AG08396 (cell line): Measurements from ENCODE around the gene RGL4.
A peak's percentile ranks its signal among the peaks of the same experiment; 100 is the strongest.
"Not testable (repeated sequence)": the region's sequence is repeated elsewhere in the genome, so short reads cannot be mapped to it uniquely, and the experiment has no call there.

Experiments used
- DNase-seq: peaks from one replicate; pipeline ENCODE4 v3.0.0; 2012; ENCODE audit warnings: low spot score, mixed read lengths

Gene RGL4

GRCh38 chr22:23698094-23698493 is 7.3 kb downstream of the RGL4 start:
- DNase-seq, result no peak

DNA sequence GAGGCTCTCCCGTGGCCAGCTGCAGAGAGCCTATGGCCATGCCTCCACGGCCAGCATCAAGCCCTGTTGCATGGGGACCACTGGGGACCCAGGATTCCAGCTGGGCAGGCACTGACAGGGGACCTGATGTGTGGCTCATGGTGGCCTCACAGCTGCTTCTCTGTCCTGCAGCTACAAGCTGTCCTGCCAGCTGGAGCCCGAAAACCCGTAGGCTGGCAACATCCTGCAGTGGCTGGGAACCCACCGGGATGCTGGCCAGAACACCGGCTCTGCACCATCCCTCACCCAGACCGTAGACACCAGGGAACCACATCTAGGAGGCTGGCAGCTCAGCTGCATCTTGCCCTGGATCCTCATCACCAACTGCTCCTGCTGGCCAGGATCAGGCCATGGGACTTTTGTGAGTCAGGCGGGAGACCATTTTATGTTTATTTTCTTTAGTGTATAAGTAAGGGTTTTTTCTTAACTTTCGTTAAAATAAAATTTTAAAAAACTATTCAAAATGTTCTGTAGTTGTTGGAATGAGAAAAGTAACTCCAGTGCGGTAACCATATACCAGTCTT is 7.9 kb downstream of the RGL4 start:
- no peak for DNase-seq

GRCh38 chr22:23700706-23701105 is 9.9 kb downstream of the RGL4 start:
- no peak for DNase-seq

DNA sequence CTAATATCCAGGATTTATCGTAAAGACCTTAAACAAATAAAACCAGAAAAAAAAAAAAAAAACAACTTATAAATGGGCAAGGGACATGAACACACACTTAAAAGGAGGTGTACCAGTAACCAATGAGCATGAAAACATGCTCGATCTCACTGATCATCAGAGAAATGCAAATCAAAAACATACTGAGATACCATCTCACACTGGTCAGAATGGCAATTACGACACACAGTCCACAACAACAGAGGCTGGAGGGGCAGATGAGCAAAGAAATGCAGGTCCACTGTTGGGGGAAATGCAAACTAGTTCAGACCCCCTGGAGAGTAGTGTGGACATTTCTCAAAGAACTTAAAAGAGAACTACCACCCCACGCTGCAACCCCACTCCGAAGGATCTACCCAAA is 13.2 kb downstream of the RGL4 start:
- DNase-seq, result no peak

DNA sequence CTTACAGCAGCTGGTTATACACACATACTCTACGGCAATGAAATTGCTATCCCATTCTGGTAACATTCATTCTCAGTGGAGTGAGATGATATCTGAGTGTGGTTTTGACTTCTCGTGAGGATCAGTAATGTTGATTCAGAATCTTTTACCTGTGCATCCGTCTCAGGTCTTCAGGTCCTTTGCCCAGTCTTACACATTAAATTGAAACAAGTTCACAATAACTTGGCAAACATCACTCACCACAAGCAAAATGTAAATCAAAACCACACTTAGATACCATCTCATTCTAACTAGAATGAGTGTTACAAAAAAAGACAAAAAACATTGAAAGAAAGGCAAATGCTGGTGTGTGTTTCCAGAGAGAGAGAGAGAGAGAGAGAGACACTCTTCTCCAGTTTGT is 14.0 kb downstream of the RGL4 start:
- no peak for DNase-seq

GRCh38 chr22:23705358-23705757 is 14.5 kb downstream of the RGL4 start:
- DNase-seq, result no peak

DNA sequence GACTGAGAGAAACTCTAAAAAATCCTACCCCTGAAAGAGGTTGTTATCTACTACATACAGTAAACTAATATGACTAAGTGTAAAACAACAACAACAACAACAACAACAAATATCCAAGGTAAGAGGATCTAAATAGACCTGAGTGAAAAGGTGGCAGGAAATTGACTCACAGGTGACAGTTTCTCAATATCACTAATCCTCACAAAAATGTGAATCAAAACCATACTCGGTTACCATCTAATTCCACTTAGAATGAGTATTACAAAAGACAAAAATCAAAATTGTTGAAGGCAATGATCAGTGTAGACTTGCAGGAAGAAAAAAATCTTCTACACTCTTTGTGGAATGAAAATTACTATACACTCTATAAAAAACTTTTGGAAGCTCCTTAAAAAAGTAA is 17.5 kb downstream of the RGL4 start:
- no peak for DNase-seq

- peak; percentile 54 for DNase-seq
These were observed 18.3 kb downstream of the RGL4 start for GRCh38 chr22:23709107-23709506.

DNA sequence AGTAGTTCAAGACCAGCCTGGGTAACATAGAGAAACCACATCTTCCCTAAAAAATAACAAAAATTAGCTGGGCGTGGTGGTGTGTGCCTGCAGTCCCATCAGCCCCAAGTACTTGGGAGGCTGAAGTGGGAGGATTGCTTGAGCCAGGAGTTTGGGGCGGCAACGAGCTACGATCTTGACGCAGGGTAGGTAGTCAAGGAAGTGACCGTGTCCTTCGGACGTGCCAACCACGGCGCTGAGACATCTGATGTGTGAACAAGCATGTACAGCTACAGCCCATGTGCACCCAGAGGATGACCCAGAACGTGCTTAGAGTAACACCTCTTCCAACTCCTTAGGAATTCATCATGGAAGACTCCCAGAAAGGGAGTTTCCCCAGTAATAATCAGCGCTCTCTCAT is 21.4 kb downstream of the RGL4 start:
- no peak for DNase-seq

DNA sequence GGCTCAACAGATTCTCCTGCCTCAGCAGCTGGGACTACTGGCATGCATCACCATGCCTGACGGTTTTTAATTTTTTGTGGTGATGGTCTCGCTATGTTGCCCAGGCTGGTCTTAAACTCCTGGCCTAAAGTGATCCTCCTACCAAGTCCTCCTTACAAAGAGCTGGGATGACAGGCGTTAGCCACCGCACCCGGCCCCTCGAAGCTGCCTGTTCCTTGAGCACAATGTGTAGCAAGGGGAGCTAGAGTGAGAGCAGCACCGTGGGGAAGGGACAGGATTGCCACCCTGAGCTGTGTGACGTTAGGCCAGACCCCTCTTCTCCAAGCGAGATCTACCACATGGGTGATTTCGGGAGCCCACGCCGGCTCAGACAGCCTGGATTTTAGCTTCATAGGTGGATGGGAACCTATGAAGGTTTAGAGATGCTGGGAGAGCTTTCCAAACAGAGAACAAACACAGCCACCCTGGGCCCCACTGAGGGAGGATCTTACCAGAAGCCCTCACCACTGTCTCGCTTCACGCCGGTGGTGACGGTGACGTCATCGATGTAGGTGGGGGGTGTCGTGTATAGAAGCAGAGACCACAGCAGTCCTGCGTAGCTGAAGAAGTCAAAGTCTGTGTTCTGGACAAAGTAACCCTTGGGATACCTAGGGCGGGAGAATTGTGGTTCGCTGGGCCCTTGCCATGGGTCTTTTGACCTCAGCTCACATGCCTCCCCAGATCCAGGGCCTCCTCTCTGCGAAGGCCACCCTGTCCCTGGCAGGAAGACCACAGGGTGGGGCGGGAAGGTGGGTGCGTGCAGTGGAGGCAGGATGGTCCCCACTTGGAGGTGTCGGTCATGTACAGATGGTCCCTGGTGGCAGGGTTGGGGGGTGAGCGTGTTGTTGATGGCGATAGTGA is 23.1 kb downstream of the RGL4 start:
- no peak for DNase-seq

- no peak for DNase-seq
These were observed 24.1 kb downstream of the RGL4 start for GRCh38 chr22:23714596-23715578.

DNA sequence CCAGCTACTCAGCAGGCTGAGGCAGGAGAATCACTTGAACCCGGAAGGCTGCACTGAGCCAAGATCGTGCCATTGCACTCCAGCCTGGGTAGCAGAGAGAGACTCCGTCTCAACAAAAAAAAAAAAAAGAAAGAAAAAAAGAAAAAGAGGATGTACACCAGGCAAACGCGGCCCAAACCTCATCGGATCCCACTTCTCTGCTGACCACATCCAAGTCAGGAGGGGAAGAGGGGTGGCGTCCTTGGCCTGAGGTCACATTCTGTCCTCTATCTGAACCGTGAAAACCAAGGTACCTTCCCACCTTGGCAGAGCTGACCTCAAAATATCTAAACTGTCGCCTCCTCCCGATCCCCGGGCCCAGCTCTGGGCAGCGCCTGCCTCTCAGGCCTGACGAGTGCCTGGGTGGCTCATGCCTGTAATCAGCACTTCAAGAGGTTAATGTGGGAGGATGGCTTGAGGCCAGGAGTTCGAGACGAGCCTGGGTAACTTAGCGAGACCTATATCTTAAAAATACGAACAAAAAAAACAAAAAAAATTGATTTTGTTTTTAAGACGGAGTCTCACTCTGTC is 25.1 kb downstream of the RGL4 start:
- DNase-seq, result no peak

GRCh38 chr22:23716811-23717801 is 26.3 kb downstream of the RGL4 start:
- DNase-seq, result peak; percentile 94

- DNase-seq, result no peak
These were observed 27.8 kb downstream of the RGL4 start for GRCh38 chr22:23718371-23719165.

DNA sequence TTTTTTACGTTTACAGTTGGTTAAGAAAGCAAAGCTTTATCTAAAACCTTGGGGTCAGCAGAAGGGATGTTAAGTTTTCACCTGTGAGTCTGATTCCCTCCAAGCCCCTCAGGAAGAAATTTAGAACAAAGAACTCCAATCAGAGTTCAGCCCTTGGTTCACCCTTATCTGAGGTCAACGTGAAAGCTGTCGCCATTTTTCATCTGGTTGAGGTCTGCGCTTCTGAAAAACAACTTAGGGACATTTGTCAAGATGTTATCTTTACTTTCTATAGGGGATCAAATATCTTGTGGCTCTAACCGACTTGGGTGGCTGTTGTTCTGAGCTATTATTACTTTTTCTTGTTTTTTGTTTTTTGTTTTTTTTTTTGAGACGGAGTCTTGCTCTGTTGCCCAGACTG is 30.0 kb downstream of the RGL4 start:
- DNase-seq, result no peak

GRCh38 chr22:23722160-23722559 is 31.3 kb downstream of the RGL4 start:
- DNase-seq, result no peak

- no peak for DNase-seq
These were observed 31.9 kb downstream of the RGL4 start for GRCh38 chr22:23722724-23723123.

DNA sequence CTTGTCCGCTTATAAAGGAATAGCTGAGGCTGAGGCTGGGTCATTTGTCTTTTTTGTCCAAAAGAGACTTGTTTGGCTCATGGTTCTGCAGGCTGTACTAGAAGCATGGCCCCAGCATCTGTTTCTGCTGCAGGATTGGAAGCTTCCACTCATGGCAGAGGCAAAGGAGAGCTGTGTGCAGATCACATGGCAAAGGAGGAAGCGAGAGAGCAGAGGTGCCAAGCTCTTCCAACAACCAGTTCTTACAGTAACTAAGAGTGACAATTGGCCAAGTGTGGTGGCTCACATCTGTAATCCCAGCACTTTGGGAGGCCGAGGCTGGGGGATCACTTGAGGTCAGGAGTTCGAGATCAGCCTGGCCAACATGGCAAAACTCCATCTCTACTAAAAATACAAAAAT is 37.3 kb downstream of the RGL4 start:
- DNase-seq, result not testable (repeated sequence)

DNA sequence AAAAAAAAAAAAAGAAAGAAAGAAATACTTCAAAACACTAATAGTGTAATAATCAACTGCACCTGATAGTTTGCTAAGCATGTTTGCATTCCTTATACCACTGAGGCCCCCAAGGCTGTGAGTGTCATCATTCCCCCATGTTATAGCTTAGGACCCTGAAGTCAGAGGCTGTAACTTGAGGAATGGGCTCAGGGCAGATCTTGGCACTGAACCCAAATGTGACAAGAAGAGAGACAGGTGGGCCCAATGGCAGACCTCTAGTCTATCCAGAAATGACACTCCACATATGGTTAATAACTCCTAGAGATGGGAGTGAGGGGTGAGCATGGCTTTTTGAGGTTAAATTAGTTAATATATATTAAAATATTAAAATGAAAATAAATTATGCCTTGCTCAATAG is 46.9 kb downstream of the RGL4 start:
- DNase-seq, result no peak
